ENCODE results near the gene IL22.

GRCh38 chr12:68199127-68199526 is 54.3 kb downstream of the IL22 start:
- no peak for TF ChIP-seq POLR2A (IDR thresholded peaks at IDR 0.05)
- TF ChIP-seq, protein P1, sequence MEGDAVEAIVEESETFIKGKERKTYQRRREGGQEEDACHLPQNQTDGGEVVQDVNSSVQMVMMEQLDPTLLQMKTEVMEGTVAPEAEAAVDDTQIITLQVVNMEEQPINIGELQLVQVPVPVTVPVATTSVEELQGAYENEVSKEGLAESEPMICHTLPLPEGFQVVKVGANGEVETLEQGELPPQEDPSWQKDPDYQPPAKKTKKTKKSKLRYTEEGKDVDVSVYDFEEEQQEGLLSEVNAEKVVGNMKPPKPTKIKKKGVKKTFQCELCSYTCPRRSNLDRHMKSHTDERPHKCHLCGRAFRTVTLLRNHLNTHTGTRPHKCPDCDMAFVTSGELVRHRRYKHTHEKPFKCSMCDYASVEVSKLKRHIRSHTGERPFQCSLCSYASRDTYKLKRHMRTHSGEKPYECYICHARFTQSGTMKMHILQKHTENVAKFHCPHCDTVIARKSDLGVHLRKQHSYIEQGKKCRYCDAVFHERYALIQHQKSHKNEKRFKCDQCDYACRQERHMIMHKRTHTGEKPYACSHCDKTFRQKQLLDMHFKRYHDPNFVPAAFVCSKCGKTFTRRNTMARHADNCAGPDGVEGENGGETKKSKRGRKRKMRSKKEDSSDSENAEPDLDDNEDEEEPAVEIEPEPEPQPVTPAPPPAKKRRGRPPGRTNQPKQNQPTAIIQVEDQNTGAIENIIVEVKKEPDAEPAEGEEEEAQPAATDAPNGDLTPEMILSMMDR (IDR thresholded peaks at IDR 0.05): no peak
- no peak for TF ChIP-seq POLR2AphosphoS5 (IDR thresholded peaks at IDR 0.05)
